HepG2 (cell line): ENCODE data around the gene GSDME. TPM values are rescaled to one million over a fixed set of nuclear protein-coding genes. Genes with fewer than 3 reads are reported as not detected.

Source experiments
- ATAC-seq: fragments of 200-7000 bp; cut with Tn5 transposase; 3 replicates; pipeline ENCODE4 v1.9.1; 2020; ENCODE audit warnings: mild to moderate bottlenecking, moderate library complexity
- BruUV-seq: library from RNA; stranded (reverse); fragments of 400-500 nt; replicated peaks from 2 replicates; lab custom pipeline; 2021; lab: Mats Ljungman, UMichigan
- CTCF ChIA-PET: fragments of 300-600 bp; formaldehyde crosslinking; extraction: SDS; loops from one replicate; lab custom pipeline; 2021; ENCODE audit warnings: low total read pairs, inconsistent platforms, low intra/inter-chr PET ratio; lab: Yijun Ruan, JAX
- POLR2A ChIA-PET: fragments of 350-600 bp; sonication (Branson Sonifier 250); formaldehyde crosslinking; loops from one replicate; lab custom pipeline; 2020; ENCODE audit warnings: antibody characterized with exemption, inconsistent platforms; lab: Yijun Ruan, JAX
- DNase-seq: peaks from one replicate; pipeline ENCODE4 v3.0.0-alpha.2; 2015; ENCODE audit warnings: low spot score
- FAIRE-seq: peaks from 3 replicates; lab custom pipeline; 2011; peaks lifted over from hg19 to GRCh38; lab: Jason Lieb, UNC
- H2AFZ ChIP-seq: one replicate; pipeline ENCODE4 v1.6.1; 2011; ENCODE audit warnings: low read length, inconsistent platforms
- H3K27ac ChIP-seq: fragments of 300-600 bp; 3 replicates; pipeline ENCODE4 v1.8.0; 2011; ENCODE audit warnings: mixed run types, mild to moderate bottlenecking, mixed read lengths, low read length, inconsistent platforms; ENCODE audit not compliant: insufficient read depth; ENCODE audit errors: extremely low read length
- H3K27me3 ChIP-seq, 2 experiments: fragments of 200-600 bp in 1 of 2; 2 replicates in 1 of 2; 3 replicates in 1 of 2; pipeline versions ENCODE4 v1.6.0 to v1.8.0; 2011; ENCODE audit warnings: low read length in 2 of 2, mild to moderate bottlenecking in 2 of 2, moderate library complexity in 2 of 2, inconsistent platforms in 1 of 2; ENCODE audit not compliant: insufficient read depth in 2 of 2, control insufficient read depth in 1 of 2
- H3K36me3 ChIP-seq, 2 experiments: fragments of 200-600 bp in 1 of 2; replicated peaks in 1 of 2; 2 replicates in 1 of 2; 3 replicates in 1 of 2; pipeline versions ENCODE4 v1.5.1 to v1.8.0; 2011; ENCODE audit warnings: low read length in 2 of 2, inconsistent platforms in 1 of 2; ENCODE audit not compliant: insufficient read depth in 2 of 2, control insufficient read depth in 1 of 2
- H3K4me1 ChIP-seq: 2 replicates; pipeline ENCODE4 v1.5.1; 2012; ENCODE audit warnings: low read length, inconsistent platforms; ENCODE audit not compliant: insufficient read depth
- H3K4me2 ChIP-seq: 2 replicates; pipeline ENCODE4 v1.6.0; 2011; ENCODE audit warnings: low read depth, low read length, inconsistent platforms
- H3K4me3 ChIP-seq, 3 experiments: fragments of 200-600 bp in 1 of 3; sonication (generic), shearing (Covaris generic) in 1 of 3; replicated peaks in 1 of 3; 2 replicates each; pipeline ENCODE4 v1.5.1; 2011 to 2016; ENCODE audit warnings: low read length in 3 of 3, inconsistent platforms in 2 of 3, low read depth in 2 of 3, mild to moderate bottlenecking in 2 of 3, control low read depth in 1 of 3, mixed read lengths in 1 of 3; ENCODE audit not compliant: insufficient read depth in 1 of 3
- H3K79me2 ChIP-seq: one replicate; pipeline ENCODE4 v1.6.1; 2011; ENCODE audit warnings: low read length, inconsistent platforms; ENCODE audit not compliant: insufficient read depth
- H3K9ac ChIP-seq: 2 replicates; pipeline ENCODE4 v1.6.0; 2011; ENCODE audit warnings: mild to moderate bottlenecking, low read depth, low read length, inconsistent platforms; ENCODE audit not compliant: insufficient read depth
- H3K9me3 ChIP-seq: 2 replicates; pipeline ENCODE4 v1.5.1; 2012; ENCODE audit warnings: mild to moderate bottlenecking, low read length
- H4K20me1 ChIP-seq: 2 replicates; pipeline ENCODE4 v1.6.0; 2011; ENCODE audit warnings: inconsistent platforms, mild to moderate bottlenecking, low read length, moderate library complexity; ENCODE audit not compliant: insufficient read depth
- ELF1 ChIP-seq: sonication (generic); formaldehyde crosslinking; IDR thresholded peaks from 2 replicates; pipeline ENCODE4 v1.4.0; 2020; ENCODE audit warnings: missing genetic modification reagents
- ERF ChIP-seq: IDR thresholded peaks from 2 replicates; pipeline ENCODE4 v1.6.1; 2018; ENCODE audit warnings: missing biosample characterization, missing genetic modification reagents
- FOXJ3 ChIP-seq: sonication (generic); formaldehyde crosslinking; IDR thresholded peaks from 2 replicates; pipeline ENCODE4 v1.4.0; 2020; ENCODE audit warnings: missing genetic modification reagents, mild to moderate bottlenecking, borderline replicate concordance
- GFI1 ChIP-seq: sonication (generic); formaldehyde crosslinking; IDR thresholded peaks from 2 replicates; pipeline ENCODE4 v1.5.0; 2020; ENCODE audit warnings: missing genetic modification reagents, mild to moderate bottlenecking, borderline replicate concordance
- JUN ChIP-seq: sonication (generic); formaldehyde crosslinking; IDR thresholded peaks from 2 replicates; pipeline ENCODE4 v1.4.0; 2020; ENCODE audit warnings: mild to moderate bottlenecking, missing genetic modification reagents
- NFKBIZ ChIP-seq: IDR thresholded peaks from 2 replicates; pipeline ENCODE4 v1.6.1; 2018; ENCODE audit warnings: missing genetic modification reagents, missing compliant biosample characterization
- SMAD1 ChIP-seq: sonication (generic); formaldehyde crosslinking; IDR thresholded peaks from 2 replicates; pipeline ENCODE4 v1.4.0; 2020; ENCODE audit warnings: missing genetic modification reagents, low read depth, mild to moderate bottlenecking, borderline replicate concordance
- SOX6 ChIP-seq, 2 experiments: fragments of 450-650 bp in 1 of 2; sonication (generic) in 1 of 2; formaldehyde crosslinking in 1 of 2; IDR thresholded peaks; 2 replicates each; pipeline versions ENCODE4 v1.4.0 to v1.6.1; 2017 to 2020; ENCODE audit warnings: antibody characterized with exemption in 1 of 2, mild to moderate bottlenecking in 1 of 2, missing genetic modification reagents in 1 of 2
- TBX2 ChIP-seq: sonication (generic); formaldehyde crosslinking; IDR thresholded peaks from 2 replicates; pipeline ENCODE4 v1.5.0; 2020; ENCODE audit warnings: missing genetic modification reagents, mild to moderate bottlenecking, borderline replicate concordance
- ZC3H4 ChIP-seq: sonication (generic); formaldehyde crosslinking; IDR thresholded peaks from 2 replicates; pipeline ENCODE4 v1.4.0; 2020; ENCODE audit warnings: missing genetic modification reagents, borderline replicate concordance
- ZFP90 ChIP-seq: sonication (generic); formaldehyde crosslinking; IDR thresholded peaks from 2 replicates; pipeline ENCODE4 v1.8.0; 2022; ENCODE audit warnings: missing genetic modification reagents, mild to moderate bottlenecking, inconsistent platforms, borderline replicate concordance
- ZMAT3 ChIP-seq: sonication (generic); formaldehyde crosslinking; conservative IDR thresholded peaks from 2 replicates; pipeline ENCODE4 v1.7.0; 2021; ENCODE audit warnings: missing genetic modification reagents
- ZNF225 ChIP-seq: sonication (generic); formaldehyde crosslinking; IDR thresholded peaks from 2 replicates; pipeline ENCODE4 v1.4.0; 2020; ENCODE audit warnings: mild to moderate bottlenecking, missing genetic modification reagents
- ZNF232 ChIP-seq: sonication (generic); formaldehyde crosslinking; IDR thresholded peaks from 2 replicates; pipeline ENCODE4 v1.4.0; 2020; ENCODE audit warnings: missing genetic modification reagents, borderline replicate concordance
- ZNF460 ChIP-seq: sonication (generic); formaldehyde crosslinking; IDR thresholded peaks from 2 replicates; pipeline ENCODE4 v1.5.1; 2020; ENCODE audit warnings: missing genetic modification reagents, mild to moderate bottlenecking, borderline replicate concordance
- ZNF713 ChIP-seq: sonication (generic); formaldehyde crosslinking; IDR thresholded peaks from 2 replicates; pipeline ENCODE4 v1.4.0; 2020; ENCODE audit warnings: mild to moderate bottlenecking, missing genetic modification reagents
- WGBS: methylation state at CpG from one replicate; pipeline ENCODE4 v1.1.6; 2017; ENCODE audit warnings: low lambda C conversion rate; 5-methylcytosine and 5-hydroxymethylcytosine counted together
- in situ Hi-C: cut with HindIII; loops from 2 replicates; pipeline ENCODE4 v1.10.0; 2017; ENCODE audit warnings: low pct_unique_long_range_greater_than_20kb; ENCODE audit not compliant: extremely low pct_ligation_motif_present
- intact Hi-C: fragments of 100-400 bp; cut with micrococcal nuclease; formaldehyde crosslinking; loops from one replicate; pipeline ENCODE4 v1.10.0; 2022; ENCODE audit not compliant: unreplicated experiment
- polyA plus RNA-seq, 8 experiments: library from polyadenylated mRNA; depleted of rRNA in 3 of 8; stranded (reverse) in 7 of 8; unstranded in 1 of 8; fragments of >200 nt; fragmentation: Illumina TruSeq in 4 of 8; extraction: Trizol in 4 of 8; gene quantifications; 2 replicates each; pipeline versions ENCODE4 v1.2.1 to v1.2.3, GENCODE V29; 2011 to 2016; ENCODE audit warnings: low read depth in 4 of 8, missing spikeins in 1 of 8, mixed read lengths in 1 of 8; ENCODE audit not compliant: insufficient read depth in 1 of 8
- total RNA-seq, 5 experiments: library from RNA; depleted of rRNA; stranded (reverse); fragments of >200 nt; fragmentation: Illumina TruSeq; extraction: Trizol; gene quantifications; 2 replicates each; pipeline ENCODE4 v1.2.3, GENCODE V29; 2016; ENCODE audit warnings: low read depth in 1 of 5
- TF ChIP-seq, protein P1 (sequence below): sonication (generic); formaldehyde crosslinking; IDR thresholded peaks from 2 replicates; pipeline ENCODE4 v1.4.0; 2020; ENCODE audit warnings: missing genetic modification reagents, borderline replicate concordance

GSDME gene
- total and polyA plus RNA-seq, 2 of the 13 experiments (the other 11 are each of a cell fraction or from before 2014, with no cell fraction given) = 19.2 to 28.2 TPM

DNA sequence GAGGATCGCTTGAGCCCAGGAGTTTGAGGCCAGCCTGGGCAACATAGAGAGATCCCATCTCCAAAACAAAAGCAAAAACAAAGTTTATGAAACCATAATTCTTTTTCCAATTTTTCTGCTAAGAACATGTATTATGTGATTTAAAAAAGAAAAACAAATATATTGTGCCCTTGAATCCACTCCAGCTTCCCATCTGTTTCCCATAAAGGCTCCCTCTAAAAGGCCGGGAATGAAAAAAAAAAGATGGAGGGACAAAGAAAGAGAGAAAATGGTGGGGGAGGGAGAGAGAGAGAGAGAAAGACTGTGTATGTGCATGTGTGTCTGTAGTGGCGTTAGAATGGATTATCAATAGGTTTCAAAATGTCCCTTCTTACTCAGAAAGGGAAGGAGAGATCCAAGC, 20.5 kb upstream of the GSDME start:
- Histone ChIP-seq H3K9me3 (no peaks in the 10 kb centered on the region), H3K27me3 (no peaks in the 10 kb centered on the region), H4K20me1 (no peaks in the 10 kb centered on the region), H3K4me1 (no peaks in the 10 kb centered on the region), H3K4me3 (no peak overlapping the region), H3K27ac (no peak overlapping the region), H2AFZ (no peak overlapping the region), H3K79me2 (no peaks in the 10 kb centered on the region)
- DNase-seq = no peak
- intact Hi-C loops = no loop called here
- TF ChIP-seq NFKBIZ (CRISPR knock-in tag) (no peak), ZFP90 (CRISPR knock-in tag) (no peak), GFI1 (no peak), ZNF225 (CRISPR knock-in tag) (no peak), TBX2 (CRISPR knock-in tag) (no peak), FOXJ3 (CRISPR knock-in tag) (no peak), ELF1 (CRISPR knock-in tag) (no peak), ZMAT3 (no peak), ZNF232 (CRISPR knock-in tag) (no peak)
- TF ChIP-seq, all 625 proteins: peak for 0
- in situ Hi-C loops = no loop called here
- H3K4me2 ChIP-seq = no peak overlapping the region
- ChIA-PET CTCF (no interaction called here), POLR2A (no interaction called here)
- ATAC-seq (no peak), FAIRE-seq (no peak)
- H3K9ac ChIP-seq = no peak overlapping the region
- H3K36me3 ChIP-seq = no peaks in the 10 kb centered on the region; a peak in 1 of 5 replicates
- WGBS = 85% methylated on average over 3 of the region's 3 CpGs
- no TSS peak for BruUV-seq

DNA sequence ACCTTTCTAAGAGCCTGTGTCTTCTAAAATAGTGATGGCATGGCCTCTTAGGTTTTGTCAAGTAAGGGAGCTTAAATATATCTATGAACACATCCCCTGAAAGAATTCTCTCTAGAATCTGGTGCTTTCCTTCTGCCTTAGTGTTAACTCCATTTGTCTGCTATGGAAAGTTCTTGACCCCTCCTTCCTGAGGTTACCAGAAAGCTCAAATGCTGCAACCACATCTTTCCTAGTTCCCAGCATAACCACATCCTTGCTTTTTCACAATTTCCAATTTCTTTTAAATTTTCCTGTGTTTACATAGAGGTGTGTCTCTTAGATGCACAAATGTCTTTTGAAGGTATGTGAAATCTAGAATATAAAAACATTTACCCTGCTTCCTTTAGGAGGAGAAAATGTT, 16.4 kb upstream of the GSDME start:
- intact Hi-C loops = no loop called here
- ATAC-seq (no peak), FAIRE-seq (no peak), DNase-seq (no peak)
- H3K9me3 ChIP-seq = no peaks in the 10 kb centered on the region
- no peaks in the 10 kb centered on the region for H3K4me1 ChIP-seq
- no TSS peak for BruUV-seq
- no peaks in the 10 kb centered on the region for H3K36me3 ChIP-seq
- H3K9ac ChIP-seq = no peak overlapping the region
- no peak overlapping the region for H3K4me2 ChIP-seq
- POLR2A ChIA-PET = no interaction called here
- CTCF ChIA-PET = no interaction called here
- no peaks in the 10 kb centered on the region for H4K20me1 ChIP-seq
- in situ Hi-C loops = no loop called here
- H3K27ac ChIP-seq = no peak overlapping the region
- H2AFZ ChIP-seq = no peak overlapping the region
- H3K4me3 ChIP-seq = no peak overlapping the region
- H3K27me3 ChIP-seq = no peaks in the 10 kb centered on the region
- no peaks in the 10 kb centered on the region for H3K79me2 ChIP-seq
- TF ChIP-seq JUN (CRISPR knock-in tag) = no peak
- no peak for TF ChIP-seq SMAD1 (CRISPR knock-in tag)
- no peak for TF ChIP-seq ZNF460 (CRISPR knock-in tag)
- TF ChIP-seq ERF (CRISPR knock-in tag) = no peak
- no peak for TF ChIP-seq ZC3H4 (CRISPR knock-in tag)
- no peak for TF ChIP-seq ZNF713 (CRISPR knock-in tag)
- TF ChIP-seq, protein P1, sequence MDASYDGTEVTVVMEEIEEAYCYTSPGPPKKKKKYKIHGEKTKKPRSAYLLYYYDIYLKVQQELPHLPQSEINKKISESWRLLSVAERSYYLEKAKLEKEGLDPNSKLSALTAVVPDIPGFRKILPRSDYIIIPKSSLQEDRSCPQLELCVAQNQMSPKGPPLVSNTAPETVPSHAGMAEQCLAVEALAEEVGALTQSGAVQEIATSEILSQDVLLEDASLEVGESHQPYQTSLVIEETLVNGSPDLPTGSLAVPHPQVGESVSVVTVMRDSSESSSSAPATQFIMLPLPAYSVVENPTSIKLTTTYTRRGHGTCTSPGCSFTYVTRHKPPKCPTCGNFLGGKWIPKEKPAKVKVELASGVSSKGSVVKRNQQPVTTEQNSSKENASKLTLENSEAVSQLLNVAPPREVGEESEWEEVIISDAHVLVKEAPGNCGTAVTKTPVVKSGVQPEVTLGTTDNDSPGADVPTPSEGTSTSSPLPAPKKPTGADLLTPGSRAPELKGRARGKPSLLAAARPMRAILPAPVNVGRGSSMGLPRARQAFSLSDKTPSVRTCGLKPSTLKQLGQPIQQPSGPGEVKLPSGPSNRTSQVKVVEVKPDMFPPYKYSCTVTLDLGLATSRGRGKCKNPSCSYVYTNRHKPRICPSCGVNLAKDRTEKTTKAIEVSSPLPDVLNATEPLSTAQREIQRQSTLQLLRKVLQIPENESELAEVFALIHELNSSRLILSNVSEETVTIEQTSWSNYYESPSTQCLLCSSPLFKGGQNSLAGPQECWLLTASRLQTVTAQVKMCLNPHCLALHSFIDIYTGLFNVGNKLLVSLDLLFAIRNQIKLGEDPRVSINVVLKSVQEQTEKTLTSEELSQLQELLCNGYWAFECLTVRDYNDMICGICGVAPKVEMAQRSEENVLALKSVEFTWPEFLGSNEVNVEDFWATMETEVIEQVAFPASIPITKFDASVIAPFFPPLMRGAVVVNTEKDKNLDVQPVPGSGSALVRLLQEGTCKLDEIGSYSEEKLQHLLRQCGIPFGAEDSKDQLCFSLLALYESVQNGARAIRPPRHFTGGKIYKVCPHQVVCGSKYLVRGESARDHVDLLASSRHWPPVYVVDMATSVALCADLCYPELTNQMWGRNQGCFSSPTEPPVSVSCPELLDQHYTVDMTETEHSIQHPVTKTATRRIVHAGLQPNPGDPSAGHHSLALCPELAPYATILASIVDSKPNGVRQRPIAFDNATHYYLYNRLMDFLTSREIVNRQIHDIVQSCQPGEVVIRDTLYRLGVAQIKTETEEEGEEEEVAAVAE (CRISPR knock-in tag) = no peak
- no peak for TF ChIP-seq SOX6 (IDR thresholded peaks at IDR 0.05)
- no peak for TF ChIP-seq SOX6 (CRISPR knock-in tag; IDR thresholded peaks at IDR 0.05)
